Measurements from ENCODE around the gene RBCK1. TPM values are rescaled to one million over a fixed set of nuclear protein-coding genes. Genes with fewer than 3 reads are reported as not detected.
A peak's percentile ranks its signal among the peaks of the same experiment; 100 is the strongest.

RBCK1 gene
- total and polyA plus RNA-seq, 9 of the 15 experiments (the other 6 are each of a cell fraction or from before 2014, with no cell fraction given): 5.9 to 59.3 (median 26.5) TPM

GRCh38 chr20:375265-375889 is 32.7 kb upstream of the RBCK1 start (continued):
- TF ChIP-seq ZNF668 (CRISPR knock-in tag; IDR thresholded peaks at IDR 0.05) (no peak), KLF16 (IDR thresholded peaks at IDR 0.05) (0 out of 2 replicates have a peak, but pooled peaks have one; percentile 57), HOMEZ (CRISPR knock-in tag; IDR thresholded peaks at IDR 0.05) (no peak), HLTF (IDR thresholded peaks at IDR 0.05) (no peak), MAZ (CRISPR knock-in tag; conservative IDR thresholded peaks at IDR 0.05 in 1 of 2, IDR thresholded peaks at IDR 0.05 in 1 of 2) (no peak), RCOR1 (IDR thresholded peaks at IDR 0.05; ENCODE audit: borderline replicate concordance in 1 of 2, low read depth in 2 of 2, low read length in 2 of 2) (peak in 1 of 2 experiments; percentile 42; a peak in 1 of 4 replicates), XRCC3 (IDR thresholded peaks at IDR 0.05) (no peak), ZFP1 (CRISPR knock-in tag; IDR thresholded peaks at IDR 0.05) (no peak), TRIM24 (IDR thresholded peaks at IDR 0.05) (no peak), ZNF561 (CRISPR knock-in tag; conservative IDR thresholded peaks at IDR 0.05) (no peak), CBFA2T2 (conservative IDR thresholded peaks at IDR 0.05) (peak; percentile 65), NFE2 (IDR thresholded peaks at IDR 0.05; ENCODE audit: low read depth) (0 out of 2 replicates have a peak, but pooled peaks have one; percentile 1), KDM5B (IDR thresholded peaks at IDR 0.05; ENCODE audit: insufficient replicate concordance, low read depth, low read length) (no peak), SAFB (IDR thresholded peaks at IDR 0.05; ENCODE audit: borderline replicate concordance, low read depth, low read length) (no peak), AFF4 (CRISPR knock-in tag; IDR thresholded peaks at IDR 0.05) (no peak), SNAPC5 (CRISPR knock-in tag; IDR thresholded peaks at IDR 0.05) (no peak)
- TF ChIP-seq, protein P1, sequence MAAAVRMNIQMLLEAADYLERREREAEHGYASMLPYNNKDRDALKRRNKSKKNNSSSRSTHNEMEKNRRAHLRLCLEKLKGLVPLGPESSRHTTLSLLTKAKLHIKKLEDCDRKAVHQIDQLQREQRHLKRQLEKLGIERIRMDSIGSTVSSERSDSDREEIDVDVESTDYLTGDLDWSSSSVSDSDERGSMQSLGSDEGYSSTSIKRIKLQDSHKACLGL (CRISPR knock-in tag; IDR thresholded peaks at IDR 0.05; ENCODE audit: borderline replicate concordance, poor library complexity, severe bottlenecking): no peak
- TF ChIP-seq, protein P2, sequence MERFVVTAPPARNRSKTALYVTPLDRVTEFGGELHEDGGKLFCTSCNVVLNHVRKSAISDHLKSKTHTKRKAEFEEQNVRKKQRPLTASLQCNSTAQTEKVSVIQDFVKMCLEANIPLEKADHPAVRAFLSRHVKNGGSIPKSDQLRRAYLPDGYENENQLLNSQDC (CRISPR knock-in tag; IDR thresholded peaks at IDR 0.05): no peak
